ENCODE data around the gene UHRF2.
A peak's percentile ranks its signal among the peaks of the same experiment; 100 is the strongest.
"Not testable (repeated sequence)": the region's sequence is repeated elsewhere in the genome, so short reads cannot be mapped to it uniquely, and the experiment has no call there.

The UHRF2 gene

DNA sequence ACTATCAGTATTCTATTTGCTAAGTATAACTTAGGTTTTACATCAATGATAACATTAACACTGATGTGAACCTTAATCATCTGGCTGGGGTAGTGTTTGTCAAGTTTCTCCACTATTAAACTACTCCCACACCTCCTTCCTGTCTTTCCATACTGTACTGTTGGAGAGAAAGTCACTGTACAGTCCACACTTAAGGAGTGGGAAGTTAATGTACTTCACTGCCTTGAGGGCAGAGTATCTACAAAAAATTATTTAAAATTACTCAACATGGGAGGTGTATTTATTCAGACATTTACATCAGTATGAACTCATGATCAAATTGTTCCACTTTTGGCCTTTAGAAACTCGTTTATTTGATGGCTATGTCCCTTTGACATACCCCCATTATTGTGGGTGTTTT, 11.9 kb downstream of the UHRF2 start:
- no peak for DNase-seq (ENCODE audit: low read depth, low spot score)
- peak overlapping the region; percentile 0 for H3K27ac ChIP-seq

- H3K27ac ChIP-seq, result no peak overlapping the region
- DNase-seq (ENCODE audit: low read depth, low spot score), result no peak
Measured at GRCh38 chr9:6426117-6426516, 13.1 kb downstream of the UHRF2 start.

DNA sequence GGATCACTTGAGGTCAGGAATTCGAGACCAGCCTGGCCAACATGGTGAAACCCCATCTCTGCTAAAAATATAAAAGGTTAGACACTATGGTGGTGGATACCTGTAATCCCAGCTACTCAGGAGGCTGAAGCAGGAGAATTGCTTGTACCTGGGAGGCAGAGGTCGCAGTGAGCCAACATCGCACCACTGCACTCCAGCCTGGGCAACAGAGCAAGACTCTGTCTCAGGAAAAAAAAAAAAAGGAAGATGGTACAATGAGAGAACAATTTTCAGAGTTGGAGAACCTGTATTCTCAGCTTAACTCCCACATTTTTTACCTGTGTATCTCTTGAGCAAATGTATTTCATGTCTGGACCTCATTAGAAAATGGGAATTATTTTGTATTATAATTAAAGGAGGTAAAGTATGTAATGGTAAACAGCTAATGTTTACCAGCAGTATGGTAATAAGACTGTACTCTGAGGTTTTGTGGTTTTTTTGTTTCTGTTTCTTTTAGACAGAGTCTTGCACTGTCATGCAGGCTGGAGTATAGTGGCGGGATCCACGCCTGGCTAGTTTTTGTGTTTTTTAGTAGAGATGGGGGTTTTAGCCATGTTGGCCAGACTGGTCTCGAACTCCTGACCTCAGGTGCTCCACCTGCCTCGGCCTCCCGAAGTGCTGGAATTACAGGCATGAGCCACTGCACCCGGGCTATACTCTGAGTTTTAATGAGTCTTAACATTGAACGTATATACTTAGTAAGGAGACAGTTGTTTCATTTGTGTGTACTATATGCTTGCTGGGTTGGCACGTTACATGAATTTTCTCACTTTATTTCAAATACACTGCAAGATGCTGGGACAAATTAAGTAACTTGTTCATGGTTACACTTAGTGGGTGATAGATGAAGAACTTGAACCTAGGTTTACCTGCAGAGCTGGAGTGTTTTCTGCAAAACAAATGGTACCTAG, 16.2 kb downstream of the UHRF2 start:
- H3K27ac ChIP-seq, result no peak overlapping the region

DNA sequence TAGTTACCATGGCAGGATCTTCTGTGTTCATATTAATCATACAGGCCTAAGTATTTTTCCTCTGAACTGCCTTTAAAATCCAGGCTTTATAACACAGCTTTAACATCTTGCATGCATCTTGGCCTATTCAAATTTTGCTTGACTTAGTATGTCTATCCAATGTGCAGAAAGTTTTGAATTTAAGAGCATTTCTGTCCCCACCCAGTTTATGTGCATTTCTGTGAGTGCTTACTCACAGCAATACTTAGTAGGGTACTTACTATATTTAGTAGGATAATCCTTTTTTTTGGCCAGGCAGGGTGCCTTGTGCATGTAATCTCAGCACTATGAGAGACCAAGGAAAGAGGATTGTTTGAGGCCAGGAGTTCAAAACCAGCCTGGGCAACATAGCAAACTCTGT, 18.0 kb downstream of the UHRF2 start:
- peak overlapping the region; percentile 2 for H3K27ac ChIP-seq
- no peak for DNase-seq (ENCODE audit: low read depth, low spot score)

More for the DNA sequence above, 16.2 kb downstream of the UHRF2 start:
- DNase-seq (ENCODE audit: low read depth, low spot score), result no peak

DNA sequence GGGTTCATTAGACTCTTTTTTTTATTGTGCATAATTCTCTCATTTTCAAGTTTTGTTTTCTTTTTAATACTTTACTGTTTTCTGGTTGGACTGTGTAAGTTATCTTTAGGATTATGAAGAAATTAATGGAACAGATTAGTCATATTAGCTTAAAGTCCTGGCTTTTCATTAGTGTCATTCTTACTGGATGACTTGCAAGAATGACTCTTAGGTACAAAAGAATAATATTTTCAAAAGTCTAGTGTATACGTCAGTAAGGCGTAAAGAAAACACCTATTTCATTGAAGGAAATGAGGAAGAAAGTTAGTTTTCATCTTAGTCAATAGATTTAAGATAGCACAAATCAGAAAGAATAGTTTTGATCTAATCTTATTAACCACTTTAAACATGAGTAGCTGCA, 20.4 kb downstream of the UHRF2 start:
- peak overlapping the region; percentile 50 for H3K27ac ChIP-seq
- no peak for DNase-seq (ENCODE audit: low read depth, low spot score)

GRCh38 chr9:6439051-6439703, 26.2 kb downstream of the UHRF2 start:
- no peak overlapping the region for H3K27ac ChIP-seq
- no peak for DNase-seq (ENCODE audit: low read depth, low spot score)

GRCh38 chr9:6440405-6440804, 27.4 kb downstream of the UHRF2 start:
- no peak for DNase-seq (ENCODE audit: low read depth, low spot score)
- no peak overlapping the region for H3K27ac ChIP-seq

DNA sequence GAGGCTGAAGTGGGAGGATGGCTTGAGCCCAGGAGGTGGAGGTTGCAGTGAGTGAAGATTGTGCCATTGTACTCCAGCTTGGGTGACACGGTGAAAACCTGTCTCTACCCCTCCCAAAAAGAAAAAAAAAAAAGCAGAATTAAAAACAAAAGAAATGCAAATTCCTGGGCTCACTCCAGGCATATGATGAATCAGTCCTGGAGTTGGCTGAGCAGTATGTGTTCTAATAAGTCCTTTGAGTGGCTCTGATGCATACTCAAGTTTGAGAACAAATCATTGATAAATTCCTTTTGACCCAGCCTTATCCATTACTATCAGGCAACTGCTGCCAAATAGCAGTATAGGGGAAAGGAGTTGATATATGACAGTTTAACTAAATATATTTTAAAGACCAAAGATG, 28.3 kb downstream of the UHRF2 start:
- no peak for DNase-seq (ENCODE audit: low read depth, low spot score)
- no peak overlapping the region for H3K27ac ChIP-seq

DNA sequence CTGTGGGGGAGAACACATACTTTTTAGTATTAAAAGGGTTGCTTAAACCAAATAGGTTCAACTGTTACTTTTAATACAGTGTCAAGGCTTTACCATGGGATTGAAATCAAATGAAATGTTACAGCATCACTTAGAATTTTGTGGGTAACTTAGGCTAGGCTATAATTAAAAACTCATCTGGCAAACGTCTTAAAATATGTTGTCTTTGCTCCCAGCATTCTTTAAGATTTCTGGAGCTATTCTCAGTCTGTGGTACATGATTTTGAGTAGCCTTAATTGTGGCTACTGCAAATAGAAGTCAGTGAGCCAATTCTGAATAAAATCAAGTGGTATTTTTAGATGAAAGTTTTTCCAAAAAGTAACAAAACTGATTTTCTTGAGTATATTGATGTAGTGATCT, 30.7 kb downstream of the UHRF2 start:
- no peak overlapping the region for H3K27ac ChIP-seq
- DNase-seq (ENCODE audit: low read depth, low spot score), result no peak

DNA sequence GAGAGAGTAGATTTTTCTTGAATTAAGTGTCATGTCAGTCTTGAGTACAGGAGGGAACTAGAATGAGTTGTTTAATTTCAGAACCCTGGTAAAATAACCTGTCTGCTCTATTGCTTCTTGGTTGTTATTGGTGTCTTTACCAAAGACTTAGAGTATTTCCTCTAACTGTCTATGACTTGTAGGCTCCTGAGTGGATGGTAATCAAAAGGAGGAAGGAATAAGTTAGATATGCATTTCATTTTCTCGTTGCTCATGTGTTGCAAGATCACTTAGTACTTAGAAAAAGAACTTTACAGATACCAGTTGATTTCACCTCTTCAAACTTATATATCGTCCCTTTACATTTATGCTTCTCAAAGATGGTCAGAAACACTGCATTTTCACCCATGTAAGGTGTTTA, 31.1 kb downstream of the UHRF2 start:
- DNase-seq (ENCODE audit: low read depth, low spot score), result no peak
- H3K27ac ChIP-seq, result no peak overlapping the region

GRCh38 chr9:6449086-6449485, 36.1 kb downstream of the UHRF2 start:
- H3K27ac ChIP-seq, result no peak overlapping the region
- DNase-seq (ENCODE audit: low read depth, low spot score), result no peak

- DNase-seq (ENCODE audit: low read depth, low spot score), result no peak
- H3K27ac ChIP-seq, result no peak overlapping the region
Measured at GRCh38 chr9:6449645-6450044, 36.6 kb downstream of the UHRF2 start.

DNA sequence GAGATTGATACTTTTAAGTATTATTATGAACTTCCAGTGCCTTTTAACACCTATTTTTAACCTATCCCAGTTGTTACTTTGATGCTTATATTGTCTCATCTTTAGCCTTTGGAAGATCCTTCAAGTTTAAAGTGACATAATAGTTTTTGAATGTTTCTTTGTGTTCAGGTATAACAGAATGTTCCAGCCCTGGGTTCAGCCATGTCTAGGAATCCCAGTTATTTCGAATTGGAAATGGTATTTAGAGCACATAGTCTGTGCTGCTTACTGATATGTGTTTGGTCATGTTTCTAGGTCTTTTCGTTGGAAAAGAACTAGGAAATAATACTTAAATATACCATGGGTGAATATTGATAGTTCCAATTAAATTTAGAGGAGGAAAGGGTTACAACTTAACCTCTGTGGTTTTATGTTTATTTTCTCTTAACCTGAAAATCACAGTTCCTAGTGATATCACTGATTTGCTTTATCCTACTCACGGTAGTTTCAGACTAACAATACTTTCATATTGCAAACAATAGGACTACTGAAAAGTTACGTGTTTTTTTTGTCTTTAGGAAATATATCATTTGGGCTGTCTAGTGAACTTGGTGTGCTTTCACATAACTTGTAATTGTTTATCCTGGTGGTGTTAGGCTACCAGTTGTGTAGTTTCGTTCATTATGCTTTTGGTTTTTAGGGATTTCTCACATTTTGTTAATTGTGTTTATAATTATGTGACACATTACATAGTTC, 37.8 kb downstream of the UHRF2 start:
- H3K27ac ChIP-seq, result no peak overlapping the region

DNA sequence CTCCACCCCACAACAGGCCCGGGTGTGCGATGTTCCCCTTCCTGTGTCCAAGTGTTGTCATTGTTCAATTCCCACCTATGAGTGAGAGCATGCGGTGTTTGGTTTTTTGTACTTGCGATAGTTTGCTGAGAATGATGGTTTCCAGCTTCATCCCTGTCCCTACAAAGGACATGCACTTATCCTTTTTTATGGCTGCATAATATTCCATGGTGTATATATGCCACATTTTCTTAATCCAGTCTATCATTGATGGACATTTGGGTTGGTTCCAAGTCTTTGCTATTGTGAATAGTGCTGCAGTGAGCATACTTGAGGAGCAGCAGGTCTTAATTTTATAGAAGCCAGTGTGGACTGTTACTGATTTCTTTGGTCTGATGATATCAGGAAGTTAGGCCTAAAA, 42.3 kb downstream of the UHRF2 start:
- DNase-seq (ENCODE audit: low read depth, low spot score); H3K27ac ChIP-seq: not testable (repeated sequence)

More for the DNA sequence above, 37.8 kb downstream of the UHRF2 start:
- no peak for DNase-seq (ENCODE audit: low read depth, low spot score)

DNA sequence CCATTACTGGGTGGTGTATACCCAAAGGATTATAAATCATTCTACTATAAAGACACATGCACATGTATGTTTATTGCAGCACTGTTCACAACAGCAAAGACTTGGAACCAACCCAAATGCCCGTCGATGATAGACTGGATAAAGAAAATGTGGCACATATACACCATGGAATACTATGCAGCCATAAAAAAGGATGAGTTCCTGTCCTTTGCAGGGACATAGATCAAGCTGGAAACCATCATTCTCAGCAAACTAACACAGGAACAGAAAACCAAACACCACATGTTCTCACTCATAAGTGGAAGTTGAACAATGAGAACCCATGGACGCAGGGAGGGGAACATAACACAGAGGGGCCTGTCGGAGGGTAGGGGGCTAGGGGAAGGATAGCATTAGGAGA, 45.7 kb downstream of the UHRF2 start:
- H3K27ac ChIP-seq, result not testable (repeated sequence)

GRCh38 chr9:6459718-6460117, 46.7 kb downstream of the UHRF2 start:
- no peak for DNase-seq (ENCODE audit: low read depth, low spot score)
- no peak overlapping the region for H3K27ac ChIP-seq

More for the DNA sequence above, 45.7 kb downstream of the UHRF2 start:
- DNase-seq (ENCODE audit: low read depth, low spot score), result not testable (repeated sequence)

DNA sequence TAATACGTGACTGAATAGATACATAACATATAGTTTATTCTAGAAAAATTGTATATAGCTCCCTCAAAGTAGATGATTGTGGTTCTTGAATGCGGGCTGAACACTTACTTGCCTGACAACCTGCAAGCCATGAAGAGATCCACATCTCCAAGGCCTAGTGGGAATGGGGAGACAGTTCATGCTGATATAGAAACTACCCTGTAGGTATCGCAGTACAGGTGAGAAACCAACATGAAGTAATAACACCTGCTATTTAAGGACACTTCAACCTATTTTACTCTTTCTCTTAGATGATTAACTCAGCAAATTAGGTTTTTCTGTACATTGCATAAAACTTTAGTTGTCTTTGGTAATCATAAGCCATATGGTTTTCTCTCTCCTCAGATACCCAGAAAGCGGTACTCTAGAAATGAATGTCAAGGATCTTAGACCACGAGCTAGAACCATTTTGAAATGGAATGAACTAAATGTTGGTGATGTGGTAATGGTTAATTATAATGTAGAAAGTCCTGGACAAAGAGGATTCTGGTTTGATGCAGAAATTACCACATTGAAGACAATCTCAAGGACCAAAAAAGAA, 47.3 kb downstream of the UHRF2 start:
- no peak overlapping the region for H3K27ac ChIP-seq
- DNase-seq (ENCODE audit: low read depth, low spot score), result no peak

DNA sequence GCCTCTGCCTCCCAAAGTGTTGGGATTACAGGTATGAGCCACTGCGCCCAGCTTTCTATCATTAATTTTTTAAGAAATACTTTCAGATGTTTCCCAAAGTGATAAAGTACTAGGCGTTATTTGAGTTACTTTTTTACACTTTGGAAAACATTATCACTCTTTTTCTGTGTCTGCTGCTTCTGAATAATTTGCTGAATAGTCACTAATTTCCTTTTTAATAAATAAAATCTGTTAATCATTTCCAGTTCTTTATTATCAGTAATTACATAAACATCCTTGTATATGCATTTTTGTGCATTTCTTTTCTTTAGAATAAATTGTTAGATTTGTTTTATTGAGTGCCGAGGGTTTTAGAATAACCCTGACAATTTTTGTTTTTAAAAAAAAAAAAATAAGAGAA, 48.6 kb downstream of the UHRF2 start:
- no peak for DNase-seq (ENCODE audit: low read depth, low spot score)
- no peak overlapping the region for H3K27ac ChIP-seq

DNA sequence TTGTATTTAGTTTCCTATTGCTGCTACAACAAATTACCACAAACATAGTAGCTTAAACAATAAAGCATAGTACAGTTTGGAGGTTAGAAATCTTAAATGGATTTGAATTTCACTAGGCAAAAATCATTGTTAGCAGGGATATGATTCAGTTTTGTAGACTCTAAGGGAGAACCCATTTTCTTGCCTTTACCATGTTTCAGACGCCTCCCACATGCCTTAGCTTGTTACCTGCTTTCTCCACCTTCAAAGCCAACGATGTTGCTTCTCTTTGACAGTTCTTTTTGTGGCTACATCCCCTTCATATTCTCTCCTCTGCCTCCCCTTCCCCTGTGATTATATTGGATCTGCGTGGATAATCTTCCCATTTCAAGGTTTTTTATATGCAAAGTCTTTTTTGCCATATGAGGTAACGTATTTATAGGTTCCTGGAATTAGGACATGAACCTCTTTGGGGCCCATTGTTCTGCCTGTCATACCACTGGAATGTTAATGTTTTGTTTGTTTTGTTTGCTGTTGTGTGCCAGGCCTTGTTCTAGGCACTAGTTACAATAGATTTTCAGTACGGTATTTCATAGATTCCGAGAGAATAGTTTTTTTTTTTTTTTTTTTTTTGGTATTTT, 54.1 kb downstream of the UHRF2 start:
- H3K27ac ChIP-seq, result peak overlapping the region; percentile 57
- DNase-seq (ENCODE audit: low read depth, low spot score), result peak; percentile 5

DNA sequence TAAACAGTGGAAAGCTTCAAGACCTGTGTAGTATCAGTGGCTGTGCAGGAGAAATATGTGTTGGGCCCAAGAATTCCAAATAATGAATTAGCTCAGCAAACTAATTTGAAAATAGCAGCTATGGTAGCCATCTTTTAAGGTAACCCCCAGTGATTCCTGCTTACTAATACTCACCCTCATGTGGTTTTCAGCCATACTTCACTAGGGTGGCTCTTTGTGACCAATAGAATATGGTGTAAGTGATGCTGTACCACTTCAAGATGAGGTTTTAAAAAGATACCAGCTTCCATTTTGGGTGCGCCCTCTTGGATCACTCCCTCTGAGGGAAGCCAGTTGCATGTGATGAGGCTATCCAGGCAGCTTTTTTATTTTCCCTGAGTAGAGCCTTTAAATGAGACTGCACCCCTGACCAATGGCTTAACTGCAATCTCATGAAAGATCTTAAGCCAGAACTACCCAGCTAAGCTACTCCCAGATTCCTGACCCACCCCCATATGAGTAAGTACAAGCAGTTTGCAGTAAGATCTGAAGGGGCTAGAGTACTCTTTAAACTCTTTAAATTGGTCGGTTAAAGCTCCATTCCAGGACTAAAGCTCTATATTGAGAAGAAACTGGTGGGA, 58.3 kb downstream of the UHRF2 start:
- DNase-seq (ENCODE audit: low read depth, low spot score), result no peak
- H3K27ac ChIP-seq, result no peak overlapping the region
